OCI-LY3 (cell line): ENCODE measurements around the gene CNTNAP2.

ENCODE experiments used
- H2AFZ ChIP-seq: fragments of 200-600, 300-600 bp; shearing (Covaris generic); 2 replicates; pipeline ENCODE4 v1.6.0; 2014; ENCODE audit warnings: antibody characterized with exemption, low read depth, low read length
- H3K27ac ChIP-seq: fragments of 200-600, 300-600 bp; sonication (generic); 2 replicates; pipeline ENCODE4 v1.5.1; 2014; ENCODE audit warnings: mild to moderate bottlenecking, low read length, moderate library complexity, mixed read lengths
- H3K27me3 ChIP-seq: fragments of 200-600, 300-600 bp; sonication (generic); 2 replicates; pipeline ENCODE4 v1.6.1; 2014; ENCODE audit warnings: low read depth, low read length, mixed read lengths
- H3K36me3 ChIP-seq: fragments of 200-600, 300-600 bp; sonication (generic); replicated peaks from 2 replicates; pipeline ENCODE3; 2014; ENCODE audit warnings: low read depth, low read length, mixed read lengths
- H3K4me1 ChIP-seq: fragments of 300-600, 200-600 bp; sonication (generic); 2 replicates; pipeline ENCODE4 v1.6.1; 2014; ENCODE audit warnings: low read length, mixed read lengths
- H3K4me2 ChIP-seq: fragments of 200-600, 300-600 bp; sonication (generic); 2 replicates; pipeline ENCODE4 v1.6.1; 2014; ENCODE audit warnings: low read length, mixed read lengths
- H3K4me3 ChIP-seq: fragments of 300-600, 200-600 bp; sonication (generic); 2 replicates; pipeline ENCODE4 v1.5.1; 2014; ENCODE audit warnings: antibody characterized with exemption, mild to moderate bottlenecking, low read length, moderate library complexity
- H3K79me2 ChIP-seq: fragments of 300-600, 200-600 bp; shearing (Covaris generic); 2 replicates; pipeline ENCODE4 v1.6.1; 2014; ENCODE audit warnings: mild to moderate bottlenecking, low read length, mixed read lengths
- H3K9ac ChIP-seq: fragments of 300-600, 200-600 bp; shearing (Covaris generic); 2 replicates; pipeline ENCODE4 v1.6.0; 2014; ENCODE audit warnings: mild to moderate bottlenecking, low read length, moderate library complexity
- H3K9me3 ChIP-seq: fragments of 200-600, 300-600 bp; shearing (Covaris generic); 2 replicates; pipeline ENCODE4 v1.6.1; 2014; ENCODE audit warnings: low read length, mixed read lengths; ENCODE audit not compliant: insufficient read depth
- H4K20me1 ChIP-seq: fragments of 200-600, 300-600 bp; sonication (generic); 2 replicates; pipeline ENCODE4 v1.6.1; 2016; ENCODE audit warnings: low read length, mixed read lengths; ENCODE audit not compliant: insufficient read depth
- CTCF ChIP-seq: fragments of 200-600, 300-600 bp; sonication (generic); IDR thresholded peaks from 2 replicates; pipeline ENCODE4 v1.5.1; 2014; ENCODE audit warnings: antibody characterized with exemption, low read length, low read depth
- EZH2phosphoT487 ChIP-seq: fragments of 200-600 bp; shearing (Covaris generic); IDR thresholded peaks from 2 replicates; pipeline ENCODE4 v1.6.1; 2018; ENCODE audit warnings: antibody characterized with exemption, mixed run types, low read depth

The CNTNAP2 gene

GRCh38 chr7:147670759-147671158 is 1554.2 kb downstream of the CNTNAP2 start:
- Histone ChIP-seq H3K27ac (no peak overlapping the region), H3K4me3 (no peak overlapping the region), H3K79me2 (no peaks in the 10 kb centered on the region), H3K4me1 (no peaks in the 10 kb centered on the region), H4K20me1 (no peaks in the 10 kb centered on the region), H3K9me3 (no peaks in the 10 kb centered on the region), H3K27me3 (no peaks in the 10 kb centered on the region), H2AFZ (no peak overlapping the region), H3K36me3 (no peaks in the 10 kb centered on the region), H3K9ac (no peak overlapping the region), H3K4me2 (no peak overlapping the region)
- no peak for TF ChIP-seq EZH2phosphoT487
- no peak for TF ChIP-seq CTCF

GRCh38 chr7:147674705-147675104 is 1558.1 kb downstream of the CNTNAP2 start:
- Histone ChIP-seq H4K20me1 (no peaks in the 10 kb centered on the region), H3K4me1 (no peaks in the 10 kb centered on the region), H3K36me3 (no peaks in the 10 kb centered on the region), H3K27me3 (no peaks in the 10 kb centered on the region), H3K27ac (no peak overlapping the region), H3K9me3 (no peaks in the 10 kb centered on the region), H3K79me2 (no peaks in the 10 kb centered on the region), H3K4me3 (no peak overlapping the region), H3K4me2 (no peak overlapping the region), H3K9ac (no peak overlapping the region), H2AFZ (no peak overlapping the region)
- TF ChIP-seq EZH2phosphoT487: no peak
- no peak for TF ChIP-seq CTCF

- no peaks in the 10 kb centered on the region for H3K79me2 ChIP-seq
- TF ChIP-seq CTCF (no peak), EZH2phosphoT487 (no peak)
- H3K36me3 ChIP-seq: no peaks in the 10 kb centered on the region
- H3K4me3 ChIP-seq: no peak overlapping the region
- H3K27ac ChIP-seq: no peak overlapping the region
- no peak overlapping the region for H2AFZ ChIP-seq
- no peak overlapping the region for H3K9ac ChIP-seq
- no peaks in the 10 kb centered on the region for H4K20me1 ChIP-seq
- no peak overlapping the region for H3K4me2 ChIP-seq
- H3K27me3 ChIP-seq: no peaks in the 10 kb centered on the region
- H3K9me3 ChIP-seq: no peaks in the 10 kb centered on the region
- no peaks in the 10 kb centered on the region for H3K4me1 ChIP-seq
Measured at GRCh38 chr7:147678943-147679342, 1562.3 kb downstream of the CNTNAP2 start.

GRCh38 chr7:147681530-147681929 is 1564.9 kb downstream of the CNTNAP2 start:
- no peak overlapping the region for H3K4me2 ChIP-seq
- no peaks in the 10 kb centered on the region for H3K27me3 ChIP-seq
- no peaks in the 10 kb centered on the region for H3K4me1 ChIP-seq
- no peaks in the 10 kb centered on the region for H3K9me3 ChIP-seq
- H3K79me2 ChIP-seq: no peaks in the 10 kb centered on the region
- TF ChIP-seq EZH2phosphoT487 (no peak), CTCF (no peak)
- no peak overlapping the region for H3K9ac ChIP-seq
- H4K20me1 ChIP-seq: no peaks in the 10 kb centered on the region
- no peak overlapping the region for H3K4me3 ChIP-seq
- H3K36me3 ChIP-seq: no peaks in the 10 kb centered on the region
- H3K27ac ChIP-seq: no peak overlapping the region
- no peak overlapping the region for H2AFZ ChIP-seq
